CD4-positive, alpha-beta T cell (primary cell): ENCODE results near the gene PRKCA. TPM values are rescaled to one million over a fixed set of nuclear protein-coding genes. Genes with fewer than 3 reads are reported as not detected.

ENCODE experiments used
- ATAC-seq: fragments of 200-7000 bp; cut with Tn5 transposase; one replicate; pipeline ENCODE4 v1.10.0; 2022; ENCODE audit warnings: mild to moderate bottlenecking; ENCODE audit not compliant: poor library complexity
- CTCF ChIA-PET: fragments of 350-600 bp; sonication (Branson Sonifier 250); formaldehyde crosslinking; loops from one replicate; lab custom pipeline; 2021; ENCODE audit warnings: antibody characterized with exemption, inconsistent platforms; lab: Charles Lee
- POLR2A ChIA-PET: fragments of 350-600 bp; sonication (Branson Sonifier 250); formaldehyde crosslinking; loops from one replicate; lab custom pipeline; 2021; ENCODE audit warnings: antibody characterized with exemption, inconsistent platforms; lab: Charles Lee
- DNase-seq, 14 experiments: peaks; one replicate each; pipeline ENCODE4 v3.0.0-alpha.2; 2013 to 2020; ENCODE audit warnings: mixed read lengths in 2 of 14
- H3K27ac ChIP-seq, 2 donors: one replicate each; pipeline versions ENCODE4 v1.5.1 to v1.7.0; 2013; ENCODE audit warnings: low read length in 2 of 2, low read depth in 1 of 2, mild to moderate bottlenecking in 1 of 2
- H3K27me3 ChIP-seq, 2 experiments: 1 replicate in 1 of 2; 2 replicates in 1 of 2; pipeline versions ENCODE4 v1.6.1 to v1.7.0; 2013; ENCODE audit warnings: low read length in 2 of 2, control low read depth in 1 of 2, mild to moderate bottlenecking in 1 of 2, moderate library complexity in 1 of 2; ENCODE audit not compliant: insufficient read depth in 2 of 2, control insufficient read depth in 1 of 2
- H3K36me3 ChIP-seq: one replicate; pipeline ENCODE4 v1.6.1; 2013; ENCODE audit warnings: low read length, control low read depth; ENCODE audit not compliant: insufficient read depth
- H3K4me1 ChIP-seq: one replicate; pipeline ENCODE4 v1.6.1; 2013; ENCODE audit warnings: low read length, control low read depth; ENCODE audit not compliant: insufficient read depth
- H3K4me3 ChIP-seq: one replicate; pipeline ENCODE4 v1.5.1; 2013; ENCODE audit warnings: mild to moderate bottlenecking, low read length, moderate library complexity
- H3K9me3 ChIP-seq, 2 experiments: 1 replicate in 1 of 2; 2 replicates in 1 of 2; pipeline versions ENCODE4 v1.6.1 to v1.7.0; 2013; ENCODE audit warnings: low read length in 2 of 2, mild to moderate bottlenecking in 2 of 2, control low read depth in 1 of 2, moderate library complexity in 1 of 2; ENCODE audit not compliant: control insufficient read depth in 1 of 2, insufficient read depth in 1 of 2
- H3K27ac Mint-ChIP-seq: one replicate; pipeline ENCODE4 v1.8.0; 2020; ENCODE audit warnings: mixed read lengths
- H3K27me3 Mint-ChIP-seq: one replicate; pipeline ENCODE4 v1.8.0; 2021; ENCODE audit warnings: mixed read lengths
- H3K36me3 Mint-ChIP-seq: one replicate; pipeline ENCODE4 v1.8.0; 2021; ENCODE audit warnings: low read depth, mixed read lengths
- H3K4me1 Mint-ChIP-seq: one replicate; pipeline ENCODE4 v1.8.0; 2021; ENCODE audit warnings: low read depth, mixed read lengths
- H3K4me3 Mint-ChIP-seq: one replicate; pipeline ENCODE4 v1.8.0; 2020; ENCODE audit warnings: mild to moderate bottlenecking, mixed read lengths
- H3K9me3 Mint-ChIP-seq: one replicate; pipeline ENCODE4 v1.8.0; 2020; ENCODE audit warnings: mixed read lengths
- CTCF ChIP-seq: fragments of 200-600 bp; IDR thresholded peaks from one replicate; pipeline ENCODE4 v1.8.0; 2022; ENCODE audit warnings: antibody characterized with exemption, mild to moderate bottlenecking
- intact Hi-C, 2 experiments: fragments of 100-400 bp; cut with DNase I in 1 of 2; cut with micrococcal nuclease in 1 of 2; formaldehyde crosslinking; loops; one replicate each; pipeline versions ENCODE4 v1.15.1 to v1.9.0; 2023 to 2025; cut with DNase I, micrococcal nuclease
- total RNA-seq, 174 experiments: library from RNA in 2 of 174; stranded (reverse) in 2 of 174; gene quantifications; one replicate each; pipeline ENCODE4 v1.2.3 and lab custom pipeline; 2021 to 2026

Gene PRKCA
- total RNA-seq, 2 experiments from 2014 or later: 84.8 to 88.6 TPM

- Histone ChIP-seq H3K27me3 (no peaks in the 10 kb centered on the region), H3K36me3 (no peaks in the 10 kb centered on the region), H3K27ac (no peak overlapping the region), H3K4me3 (no peak overlapping the region), H3K9me3 (no peaks in the 10 kb centered on the region), H3K4me1 (peaks cover 17% of the 10 kb centered on the region)
- Mint-ChIP-seq H3K36me3 (peaks cover 32% of the 10 kb centered on the region), H3K27me3 (no peaks in the 10 kb centered on the region), H3K4me1 (peaks cover 63% of the 10 kb centered on the region), H3K27ac (no peak overlapping the region), H3K9me3 (no peaks in the 10 kb centered on the region), H3K4me3 (no peak overlapping the region)
- CTCF ChIA-PET: interaction anchor here (1.0 kb wide), 1 partner anchor 297 kb away, joined by 3 read pairs; no protein-coding TSS in a partner anchor
- no peak for DNase-seq
- TF ChIP-seq CTCF: no peak
- intact Hi-C loops: no loop called here
- POLR2A ChIA-PET: no interaction called here
- ATAC-seq: no peak
Observed at GRCh38 chr17:66552371-66552770, 250.0 kb downstream of the PRKCA start.

GRCh38 chr17:66555605-66556004 lies 253.2 kb downstream of the PRKCA start:
- H3K36me3 ChIP-seq: no peaks in the 10 kb centered on the region

GRCh38 chr17:66557200-66557599 lies 254.8 kb downstream of the PRKCA start:
- Mint-ChIP-seq H3K4me3 (no peak overlapping the region), H3K27me3 (no peaks in the 10 kb centered on the region)

More at GRCh38 chr17:66555605-66556004, 253.2 kb downstream of the PRKCA start:
- H3K9me3 Mint-ChIP-seq: no peaks in the 10 kb centered on the region
- no peak for DNase-seq
- Histone ChIP-seq H3K27ac (no peak overlapping the region), H3K4me1 (no peaks in the 10 kb centered on the region), H3K9me3 (no peaks in the 10 kb centered on the region), H3K27me3 (no peaks in the 10 kb centered on the region), H3K4me3 (no peak overlapping the region)
- POLR2A ChIA-PET: no interaction called here
- peaks cover 34% of the 10 kb centered on the region for H3K36me3 Mint-ChIP-seq
- H3K4me3 Mint-ChIP-seq: no peak overlapping the region
- TF ChIP-seq CTCF: no peak
- intact Hi-C loops: no loop called here
- H3K27ac Mint-ChIP-seq: no peak overlapping the region
- no peaks in the 10 kb centered on the region for H3K27me3 Mint-ChIP-seq
- H3K4me1 Mint-ChIP-seq: peaks cover 53% of the 10 kb centered on the region
- no peak for ATAC-seq
- CTCF ChIA-PET: no interaction called here

More at GRCh38 chr17:66557200-66557599, 254.8 kb downstream of the PRKCA start:
- no peak overlapping the region for H3K27ac ChIP-seq
- DNase-seq (no peak), ATAC-seq (no peak)
- POLR2A ChIA-PET: interaction anchor here (1.1 kb wide), 1 partner anchor 9 kb away, joined by 3 read pairs; no protein-coding TSS in a partner anchor
- peak overlapping the region; percentile 49 for H3K27ac Mint-ChIP-seq
- intact Hi-C loops: no loop called here
- no peaks in the 10 kb centered on the region for H3K36me3 ChIP-seq
- no peak for TF ChIP-seq CTCF
- no peaks in the 10 kb centered on the region for H3K4me1 ChIP-seq
- H3K9me3 ChIP-seq: no peaks in the 10 kb centered on the region
- no peaks in the 10 kb centered on the region for H3K9me3 Mint-ChIP-seq
- peaks cover 56% of the 10 kb centered on the region for H3K4me1 Mint-ChIP-seq
- H3K4me3 ChIP-seq: no peak overlapping the region
- peaks cover 34% of the 10 kb centered on the region for H3K36me3 Mint-ChIP-seq
- CTCF ChIA-PET: no interaction called here
- no peaks in the 10 kb centered on the region for H3K27me3 ChIP-seq
